ENCODE measurements around the gene TMBIM1.

TMBIM1 gene

DNA sequence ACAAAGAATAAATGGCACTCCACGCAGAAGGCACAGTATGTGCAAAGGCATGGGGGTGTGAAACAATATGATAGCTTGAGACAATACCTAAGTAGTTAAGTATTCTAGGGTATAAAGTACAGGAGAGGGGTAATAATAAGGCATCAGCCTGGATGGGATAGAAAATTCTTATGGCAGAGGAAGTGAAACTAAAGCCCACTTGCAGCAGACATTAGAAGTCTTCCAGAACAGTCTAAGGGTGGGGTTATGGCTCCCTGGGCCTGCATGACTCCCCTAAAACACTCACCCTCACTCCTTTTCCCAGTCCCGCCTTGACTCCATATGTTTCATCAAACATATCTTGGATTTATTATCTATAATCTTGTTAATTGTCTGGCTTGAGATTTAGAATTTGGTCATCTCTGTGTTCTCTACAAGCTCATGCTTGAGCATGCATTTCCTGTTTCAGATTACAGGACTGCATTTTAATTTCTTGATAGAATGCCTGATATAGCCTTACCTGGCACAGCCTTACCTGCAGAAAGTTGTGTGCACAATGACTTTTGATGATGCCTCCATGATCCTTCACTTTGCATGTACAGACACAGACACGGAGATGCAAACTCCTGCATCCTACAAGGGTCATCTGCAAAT lies 28.5 kb upstream of the TMBIM1 start:
- no peak for TF ChIP-seq SIN3A (IDR thresholded peaks at IDR 0.05; ENCODE audit: borderline replicate concordance, insufficient read depth, low read length)
- TF ChIP-seq, protein P1, sequence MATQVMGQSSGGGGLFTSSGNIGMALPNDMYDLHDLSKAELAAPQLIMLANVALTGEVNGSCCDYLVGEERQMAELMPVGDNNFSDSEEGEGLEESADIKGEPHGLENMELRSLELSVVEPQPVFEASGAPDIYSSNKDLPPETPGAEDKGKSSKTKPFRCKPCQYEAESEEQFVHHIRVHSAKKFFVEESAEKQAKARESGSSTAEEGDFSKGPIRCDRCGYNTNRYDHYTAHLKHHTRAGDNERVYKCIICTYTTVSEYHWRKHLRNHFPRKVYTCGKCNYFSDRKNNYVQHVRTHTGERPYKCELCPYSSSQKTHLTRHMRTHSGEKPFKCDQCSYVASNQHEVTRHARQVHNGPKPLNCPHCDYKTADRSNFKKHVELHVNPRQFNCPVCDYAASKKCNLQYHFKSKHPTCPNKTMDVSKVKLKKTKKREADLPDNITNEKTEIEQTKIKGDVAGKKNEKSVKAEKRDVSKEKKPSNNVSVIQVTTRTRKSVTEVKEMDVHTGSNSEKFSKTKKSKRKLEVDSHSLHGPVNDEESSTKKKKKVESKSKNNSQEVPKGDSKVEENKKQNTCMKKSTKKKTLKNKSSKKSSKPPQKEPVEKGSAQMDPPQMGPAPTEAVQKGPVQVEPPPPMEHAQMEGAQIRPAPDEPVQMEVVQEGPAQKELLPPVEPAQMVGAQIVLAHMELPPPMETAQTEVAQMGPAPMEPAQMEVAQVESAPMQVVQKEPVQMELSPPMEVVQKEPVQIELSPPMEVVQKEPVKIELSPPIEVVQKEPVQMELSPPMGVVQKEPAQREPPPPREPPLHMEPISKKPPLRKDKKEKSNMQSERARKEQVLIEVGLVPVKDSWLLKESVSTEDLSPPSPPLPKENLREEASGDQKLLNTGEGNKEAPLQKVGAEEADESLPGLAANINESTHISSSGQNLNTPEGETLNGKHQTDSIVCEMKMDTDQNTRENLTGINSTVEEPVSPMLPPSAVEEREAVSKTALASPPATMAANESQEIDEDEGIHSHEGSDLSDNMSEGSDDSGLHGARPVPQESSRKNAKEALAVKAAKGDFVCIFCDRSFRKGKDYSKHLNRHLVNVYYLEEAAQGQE (IDR thresholded peaks at IDR 0.05; ENCODE audit: insufficient read depth in 1 of 2, low read depth in 2 of 2, low read length in 2 of 2) = no peak
- no peak for TF ChIP-seq FOXP2 (optimal IDR thresholded peaks at IDR 0.05; ENCODE audit: borderline replicate concordance, extremely low read depth, extremely low read length, insufficient read depth)
- TF ChIP-seq POLR2AphosphoS5 (IDR thresholded peaks at IDR 0.05; ENCODE audit: low read depth, low read length) = no peak
- no peak for TF ChIP-seq TAF1 (IDR thresholded peaks at IDR 0.05; ENCODE audit: borderline replicate concordance, insufficient read depth, low read length)

DNA sequence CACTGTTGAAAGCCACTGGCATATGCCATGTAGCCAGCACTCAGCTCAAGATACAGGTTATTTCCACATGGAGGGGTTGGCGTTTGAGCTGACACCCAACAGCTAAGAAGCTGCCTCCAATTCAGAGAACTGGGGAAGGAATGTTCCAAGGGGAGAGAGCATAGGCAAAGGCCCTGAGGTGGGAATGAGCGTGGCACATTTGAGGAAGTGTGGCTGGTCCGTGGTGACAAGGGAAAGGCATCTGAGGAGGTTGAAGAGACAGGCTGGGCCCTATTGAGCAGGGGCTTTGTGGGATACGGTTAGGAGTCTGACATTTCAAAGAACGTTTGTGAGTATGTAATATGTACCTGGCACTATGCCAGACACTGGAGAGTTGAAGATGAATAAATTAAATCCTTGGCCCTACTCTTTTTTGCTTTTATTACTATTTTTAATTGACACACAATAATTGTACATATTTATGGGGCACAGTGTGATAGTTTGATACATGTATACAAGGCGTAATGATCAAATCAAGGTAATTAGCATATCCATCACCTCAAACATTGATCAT lies 27.6 kb upstream of the TMBIM1 start:
- TF ChIP-seq TAF1 (IDR thresholded peaks at IDR 0.05; ENCODE audit: borderline replicate concordance, insufficient read depth, low read length) (no peak), SIN3A (IDR thresholded peaks at IDR 0.05; ENCODE audit: borderline replicate concordance, insufficient read depth, low read length) (no peak), FOXP2 (optimal IDR thresholded peaks at IDR 0.05; ENCODE audit: borderline replicate concordance, extremely low read depth, extremely low read length, insufficient read depth) (no peak), POLR2AphosphoS5 (IDR thresholded peaks at IDR 0.05; ENCODE audit: low read depth, low read length) (no peak)
- TF ChIP-seq, protein P1 (IDR thresholded peaks at IDR 0.05; ENCODE audit: insufficient read depth in 1 of 2, low read depth in 2 of 2, low read length in 2 of 2) = no peak

GRCh38 chr2:218318241-218318640 lies 25.9 kb upstream of the TMBIM1 start:
- TF ChIP-seq POLR2AphosphoS5 (IDR thresholded peaks at IDR 0.05; ENCODE audit: low read depth, low read length) (no peak), TAF1 (IDR thresholded peaks at IDR 0.05; ENCODE audit: borderline replicate concordance, insufficient read depth, low read length) (no peak), SIN3A (IDR thresholded peaks at IDR 0.05; ENCODE audit: borderline replicate concordance, insufficient read depth, low read length) (no peak), FOXP2 (optimal IDR thresholded peaks at IDR 0.05; ENCODE audit: borderline replicate concordance, extremely low read depth, extremely low read length, insufficient read depth) (no peak)
- TF ChIP-seq, protein P1 (IDR thresholded peaks at IDR 0.05; ENCODE audit: insufficient read depth in 1 of 2, low read depth in 2 of 2, low read length in 2 of 2) = no peak

DNA sequence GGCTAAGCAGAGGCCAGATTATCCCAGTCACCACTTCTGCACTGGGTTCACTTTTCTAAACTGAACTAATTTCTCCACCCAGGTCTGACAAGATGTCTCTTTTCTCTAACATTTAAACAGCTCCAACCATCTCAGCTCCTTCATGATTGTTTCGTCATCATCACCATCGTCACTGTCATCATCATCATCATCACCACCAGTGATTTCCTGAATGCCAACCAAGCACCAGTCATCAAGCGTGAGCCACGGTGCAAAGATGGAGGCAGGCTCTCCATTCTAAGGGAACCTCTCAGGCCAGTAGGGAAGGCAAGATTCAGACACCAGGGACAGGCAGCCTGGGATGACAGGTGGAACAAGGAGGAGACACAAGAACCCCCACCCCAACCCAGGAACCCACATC lies 25.5 kb upstream of the TMBIM1 start:
- TF ChIP-seq FOXP2 (optimal IDR thresholded peaks at IDR 0.05; ENCODE audit: borderline replicate concordance, extremely low read depth, extremely low read length, insufficient read depth) = no peak
- TF ChIP-seq, protein P1 (IDR thresholded peaks at IDR 0.05; ENCODE audit: insufficient read depth in 1 of 2, low read depth in 2 of 2, low read length in 2 of 2) = no peak
- no peak for TF ChIP-seq POLR2AphosphoS5 (IDR thresholded peaks at IDR 0.05; ENCODE audit: low read depth, low read length)
- no peak for TF ChIP-seq SIN3A (IDR thresholded peaks at IDR 0.05; ENCODE audit: borderline replicate concordance, insufficient read depth, low read length)

Data from PFSK-1 (cell line).